Measurements from ENCODE around the gene APOLD1. TPM values are rescaled to one million over a fixed set of nuclear protein-coding genes. Genes with fewer than 3 reads are reported as not detected.

Gene APOLD1
- total RNA-seq, 1 experiment from 2014 or later = 6.4 TPM

DNA sequence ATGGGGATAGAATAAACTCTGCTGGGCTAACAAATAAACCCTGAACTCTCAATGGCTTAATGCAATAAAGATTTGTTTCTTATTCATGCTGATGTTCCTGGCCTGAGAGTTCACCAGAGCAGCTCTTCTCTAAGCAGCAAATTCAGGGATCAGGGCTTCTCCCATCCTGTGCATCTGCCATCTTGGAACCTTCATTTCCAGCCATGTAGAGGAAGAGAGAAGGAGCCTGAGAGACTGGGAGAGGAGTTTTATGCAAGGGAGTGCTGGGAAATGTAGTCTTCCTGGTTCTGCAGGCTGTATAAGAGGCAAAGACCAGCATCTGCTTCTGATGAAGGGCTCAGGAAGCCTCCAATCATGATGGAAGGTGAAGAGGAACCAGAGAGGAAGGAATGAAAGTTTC is 20.6 kb upstream of the APOLD1 start:
- H3K36me3 ChIP-seq (ENCODE audit: insufficient read depth, low read length, poor library complexity, severe bottlenecking) = no peaks in the 10 kb centered on the region
- BruUV-seq (replicated peaks) = no TSS peak

DNA sequence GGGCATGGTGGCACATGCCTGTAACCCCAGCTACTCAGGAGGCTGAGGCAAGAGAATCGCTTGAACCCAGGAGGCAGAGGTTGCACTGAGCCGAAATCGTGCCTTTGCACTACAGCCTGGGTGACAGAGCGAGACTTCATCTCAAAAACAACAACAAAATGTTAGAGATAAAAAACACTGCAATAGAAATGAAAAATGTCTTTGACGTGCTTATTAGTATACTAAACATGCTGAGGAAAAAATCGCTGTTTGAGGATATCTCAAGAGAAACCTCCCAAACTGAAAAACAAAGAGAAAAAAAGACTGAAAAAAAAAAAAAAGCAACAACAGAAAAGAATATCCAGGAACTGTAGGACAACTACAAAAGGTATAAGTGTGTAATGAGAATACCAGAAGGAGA is 15.2 kb upstream of the APOLD1 start:
- H3K27me3 ChIP-seq (replicated peaks; ENCODE audit: insufficient read depth, low read depth, low read length, poor library complexity) = no peaks in the 10 kb centered on the region
- no peaks in the 10 kb centered on the region for H3K4me1 ChIP-seq (ENCODE audit: insufficient read depth, low read length, poor library complexity, severe bottlenecking)
- H3K9me3 ChIP-seq (ENCODE audit: low read depth, low read length, poor library complexity, severe bottlenecking) = no peaks in the 10 kb centered on the region
- intact Hi-C loops (cut with micrococcal nuclease; ENCODE audit: unreplicated experiment) = no loop called here
- TF ChIP-seq, protein P1, sequence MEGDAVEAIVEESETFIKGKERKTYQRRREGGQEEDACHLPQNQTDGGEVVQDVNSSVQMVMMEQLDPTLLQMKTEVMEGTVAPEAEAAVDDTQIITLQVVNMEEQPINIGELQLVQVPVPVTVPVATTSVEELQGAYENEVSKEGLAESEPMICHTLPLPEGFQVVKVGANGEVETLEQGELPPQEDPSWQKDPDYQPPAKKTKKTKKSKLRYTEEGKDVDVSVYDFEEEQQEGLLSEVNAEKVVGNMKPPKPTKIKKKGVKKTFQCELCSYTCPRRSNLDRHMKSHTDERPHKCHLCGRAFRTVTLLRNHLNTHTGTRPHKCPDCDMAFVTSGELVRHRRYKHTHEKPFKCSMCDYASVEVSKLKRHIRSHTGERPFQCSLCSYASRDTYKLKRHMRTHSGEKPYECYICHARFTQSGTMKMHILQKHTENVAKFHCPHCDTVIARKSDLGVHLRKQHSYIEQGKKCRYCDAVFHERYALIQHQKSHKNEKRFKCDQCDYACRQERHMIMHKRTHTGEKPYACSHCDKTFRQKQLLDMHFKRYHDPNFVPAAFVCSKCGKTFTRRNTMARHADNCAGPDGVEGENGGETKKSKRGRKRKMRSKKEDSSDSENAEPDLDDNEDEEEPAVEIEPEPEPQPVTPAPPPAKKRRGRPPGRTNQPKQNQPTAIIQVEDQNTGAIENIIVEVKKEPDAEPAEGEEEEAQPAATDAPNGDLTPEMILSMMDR (conservative IDR thresholded peaks at IDR 0.05; ENCODE audit: low read depth, low read length) = no peak
- no peak for TF ChIP-seq EZH2 (IDR thresholded peaks at IDR 0.05; ENCODE audit: borderline replicate concordance, low read depth, low read length, poor library complexity, severe bottlenecking)
- H3K4me3 ChIP-seq (ENCODE audit: low read depth, low read length, poor library complexity, severe bottlenecking) = no peak overlapping the region
- CTCF ChIA-PET = no interaction called here
- H3K36me3 ChIP-seq (ENCODE audit: insufficient read depth, low read length, poor library complexity, severe bottlenecking) = no peaks in the 10 kb centered on the region
- DNase-seq (ENCODE audit: low spot score) = no peak
- POLR2A ChIA-PET (ENCODE audit: low non-redundant PET) = no interaction called here
- no TSS peak for BruUV-seq (replicated peaks)
- H3K27ac ChIP-seq (ENCODE audit: low read depth, low read length, poor library complexity, severe bottlenecking) = no peak overlapping the region

More for the DNA sequence above, 20.6 kb upstream of the APOLD1 start:
- no peak for TF ChIP-seq EZH2 (IDR thresholded peaks at IDR 0.05; ENCODE audit: borderline replicate concordance, low read depth, low read length, poor library complexity, severe bottlenecking)
- TF ChIP-seq, protein P1 (conservative IDR thresholded peaks at IDR 0.05; ENCODE audit: low read depth, low read length) = no peak
- Histone ChIP-seq H3K9me3 (ENCODE audit: low read depth, low read length, poor library complexity, severe bottlenecking) (no peaks in the 10 kb centered on the region), H3K27ac (ENCODE audit: low read depth, low read length, poor library complexity, severe bottlenecking) (no peak overlapping the region), H3K27me3 (replicated peaks; ENCODE audit: insufficient read depth, low read depth, low read length, poor library complexity) (no peaks in the 10 kb centered on the region), H3K4me3 (ENCODE audit: low read depth, low read length, poor library complexity, severe bottlenecking) (no peak overlapping the region), H3K4me1 (ENCODE audit: insufficient read depth, low read length, poor library complexity, severe bottlenecking) (no peaks in the 10 kb centered on the region)
- ChIA-PET CTCF (no interaction called here), POLR2A (ENCODE audit: low non-redundant PET) (no interaction called here)
- no peak for DNase-seq (ENCODE audit: low spot score)
- intact Hi-C loops (cut with micrococcal nuclease; ENCODE audit: unreplicated experiment) = no loop called here

DNA sequence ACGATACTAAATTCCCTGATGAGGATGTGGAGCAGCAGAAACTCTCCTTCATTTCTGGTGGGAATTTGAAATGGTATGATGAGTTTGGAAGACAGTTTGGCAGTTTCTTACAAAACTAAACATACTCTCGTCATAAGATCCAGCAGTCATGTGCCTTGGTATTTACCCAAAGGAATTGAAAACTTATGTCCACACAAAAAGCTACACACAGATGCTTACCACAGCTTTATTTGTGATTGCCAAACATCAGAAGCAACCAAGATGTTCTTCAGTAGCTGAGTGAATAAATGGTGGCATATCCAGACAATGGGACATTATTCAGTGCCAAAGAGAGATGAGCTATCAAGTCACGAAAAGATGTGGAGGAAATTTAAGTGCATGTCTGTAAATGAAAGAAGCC is 10.7 kb upstream of the APOLD1 start:
- H3K4me1 ChIP-seq (ENCODE audit: insufficient read depth, low read length, poor library complexity, severe bottlenecking) = peaks cover 5% of the 10 kb centered on the region
- H3K4me3 ChIP-seq (ENCODE audit: low read depth, low read length, poor library complexity, severe bottlenecking) = no peak overlapping the region
- no peak for TF ChIP-seq EZH2 (IDR thresholded peaks at IDR 0.05; ENCODE audit: borderline replicate concordance, low read depth, low read length, poor library complexity, severe bottlenecking)
- TF ChIP-seq, protein P1 (conservative IDR thresholded peaks at IDR 0.05; ENCODE audit: low read depth, low read length) = no peak
- CTCF ChIA-PET = no interaction called here
- no peak for DNase-seq (ENCODE audit: low spot score)
- H3K36me3 ChIP-seq (ENCODE audit: insufficient read depth, low read length, poor library complexity, severe bottlenecking) = no peaks in the 10 kb centered on the region
- POLR2A ChIA-PET (ENCODE audit: low non-redundant PET) = no interaction called here
- H3K27me3 ChIP-seq (replicated peaks; ENCODE audit: insufficient read depth, low read depth, low read length, poor library complexity) = no peaks in the 10 kb centered on the region
- no TSS peak for BruUV-seq (replicated peaks)
- no peak overlapping the region for H3K27ac ChIP-seq (ENCODE audit: low read depth, low read length, poor library complexity, severe bottlenecking)
- intact Hi-C loops (cut with micrococcal nuclease; ENCODE audit: unreplicated experiment) = no loop called here
- no peaks in the 10 kb centered on the region for H3K9me3 ChIP-seq (ENCODE audit: low read depth, low read length, poor library complexity, severe bottlenecking)

Data from A673 (cell line).